Panc1 (cell line): ENCODE measurements around the gene EGR1. TPM values are rescaled to one million over a fixed set of nuclear protein-coding genes. Genes with fewer than 3 reads are reported as not detected.

Experiments used
- ATAC-seq: fragments of 200-7000 bp; cut with Tn5 transposase; 2 replicates; pipeline ENCODE4 v1.9.1; 2020; ENCODE audit warnings: mild to moderate bottlenecking, moderate library complexity
- BruUV-seq: library from RNA; stranded (reverse); fragments of 400-500 nt; replicated peaks from 2 replicates; lab custom pipeline; 2021; lab: Mats Ljungman, UMichigan
- CTCF ChIA-PET: fragments of 300-600 bp; sonication (Branson Sonifier 250); formaldehyde crosslinking; loops from one replicate; lab custom pipeline; 2022; ENCODE audit warnings: antibody characterized with exemption; lab: Charles Lee
- POLR2A ChIA-PET: fragments of 300-600 bp; sonication (Branson Sonifier 250); formaldehyde crosslinking; loops from one replicate; lab custom pipeline; 2022; ENCODE audit warnings: antibody characterized with exemption; lab: Charles Lee
- DNase-seq: peaks from one replicate; pipeline ENCODE4 v3.0.0-alpha.2; 2010; ENCODE audit warnings: low read depth, low spot score
- H3K27ac ChIP-seq: 2 replicates; pipeline ENCODE4 v1.5.1; 2011; ENCODE audit warnings: mild to moderate bottlenecking, low read length, inconsistent platforms
- H3K27me3 ChIP-seq: fragments of 200-500 bp; sonication (Bioruptor generic); 2 replicates; pipeline ENCODE4 v1.6.0; 2014; ENCODE audit warnings: low read length, inconsistent platforms; ENCODE audit not compliant: control insufficient read depth, insufficient read depth
- H3K36me3 ChIP-seq: fragments of 200-500 bp; sonication (Bioruptor generic); 2 replicates; pipeline ENCODE4 v1.5.1; 2014; ENCODE audit warnings: inconsistent platforms, mild to moderate bottlenecking, low read length, moderate library complexity; ENCODE audit not compliant: control insufficient read depth, insufficient read depth
- H3K4me1 ChIP-seq: 2 replicates; pipeline ENCODE4 v1.5.1; 2011; ENCODE audit warnings: inconsistent platforms, mild to moderate bottlenecking, low read length, moderate library complexity; ENCODE audit not compliant: control insufficient read depth, insufficient read depth
- H3K4me3 ChIP-seq, 2 experiments: 2 replicates each; pipeline ENCODE4 v1.5.1; 2011 to 2012; ENCODE audit warnings: low read depth in 2 of 2, low read length in 2 of 2, mild to moderate bottlenecking in 2 of 2, inconsistent platforms in 1 of 2, moderate library complexity in 1 of 2
- H3K9me3 ChIP-seq: fragments of 200-500 bp; sonication (Bioruptor generic); 2 replicates; pipeline ENCODE4 v1.5.1; 2014; ENCODE audit warnings: low read depth, mild to moderate bottlenecking, inconsistent platforms, low read length, moderate library complexity; ENCODE audit not compliant: control insufficient read depth, insufficient read depth
- CTCF ChIP-seq: fragments of 450-650 bp; IDR thresholded peaks from 2 replicates; pipeline ENCODE4 v1.5.1; 2017; ENCODE audit warnings: mild to moderate bottlenecking
- POLR2AphosphoS5 ChIP-seq: IDR thresholded peaks from 2 replicates; pipeline ENCODE4 v1.6.1; 2012; ENCODE audit warnings: mild to moderate bottlenecking, low read depth, low read length, moderate library complexity
- SIN3A ChIP-seq: IDR thresholded peaks from 2 replicates; pipeline ENCODE4 v1.6.1; 2012; ENCODE audit warnings: low read depth, mild to moderate bottlenecking, low read length, moderate library complexity, borderline replicate concordance; ENCODE audit not compliant: insufficient read depth
- TCF7L2 ChIP-seq: IDR thresholded peaks from 2 replicates; pipeline ENCODE4 v1.6.1; 2011; ENCODE audit warnings: mild to moderate bottlenecking, low read depth, low read length, inconsistent platforms
- in situ Hi-C: cut with HindIII; loops from 2 replicates; pipeline ENCODE4 v1.10.0; 2016; ENCODE audit warnings: low sequenced_read_pairs, low pct_unique_long_range_greater_than_20kb
- intact Hi-C: fragments of 100-400 bp; cut with micrococcal nuclease; formaldehyde crosslinking; loops from one replicate; pipeline ENCODE4 v1.10.0; 2022; ENCODE audit not compliant: unreplicated experiment
- total RNA-seq: library from RNA; stranded (reverse); gene quantifications from one replicate; pipeline ENCODE4 v1.2.1, GENCODE V29; 2021; ENCODE audit not compliant: unreplicated experiment
- TF ChIP-seq, protein P1 (sequence below), 2 experiments: IDR thresholded peaks; 2 replicates each; pipeline ENCODE4 v1.6.1; 2011 to 2012; ENCODE audit warnings: low read depth in 2 of 2, control low read depth in 1 of 2, low read length in 1 of 2, mild to moderate bottlenecking in 1 of 2, moderate library complexity in 1 of 2; ENCODE audit not compliant: insufficient read depth in 1 of 2

Gene EGR1
- total RNA-seq, 1 experiment from 2014 or later: 12.0 TPM

DNA sequence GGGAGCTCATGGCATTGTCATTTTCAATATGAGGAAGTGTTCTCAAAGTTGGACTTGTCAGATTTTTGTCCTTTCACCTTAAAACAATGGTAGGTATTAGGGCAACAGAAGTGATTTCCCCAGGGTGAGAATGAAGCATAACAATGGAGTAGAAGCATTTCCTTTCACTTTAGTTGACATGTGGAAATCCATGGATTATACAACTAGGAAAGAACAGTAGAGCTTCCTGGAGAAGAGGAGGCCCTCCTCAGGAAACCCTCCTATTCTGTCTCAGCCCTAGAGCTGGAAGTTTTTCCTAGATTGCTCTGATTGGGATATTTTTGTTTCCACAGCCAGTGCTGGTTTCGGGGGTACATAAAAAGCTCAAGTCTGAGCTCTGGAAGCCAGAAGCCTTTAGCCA is 40.2 kb upstream of the EGR1 start:
- in situ Hi-C loops: no loop called here
- TF ChIP-seq, protein P1, sequence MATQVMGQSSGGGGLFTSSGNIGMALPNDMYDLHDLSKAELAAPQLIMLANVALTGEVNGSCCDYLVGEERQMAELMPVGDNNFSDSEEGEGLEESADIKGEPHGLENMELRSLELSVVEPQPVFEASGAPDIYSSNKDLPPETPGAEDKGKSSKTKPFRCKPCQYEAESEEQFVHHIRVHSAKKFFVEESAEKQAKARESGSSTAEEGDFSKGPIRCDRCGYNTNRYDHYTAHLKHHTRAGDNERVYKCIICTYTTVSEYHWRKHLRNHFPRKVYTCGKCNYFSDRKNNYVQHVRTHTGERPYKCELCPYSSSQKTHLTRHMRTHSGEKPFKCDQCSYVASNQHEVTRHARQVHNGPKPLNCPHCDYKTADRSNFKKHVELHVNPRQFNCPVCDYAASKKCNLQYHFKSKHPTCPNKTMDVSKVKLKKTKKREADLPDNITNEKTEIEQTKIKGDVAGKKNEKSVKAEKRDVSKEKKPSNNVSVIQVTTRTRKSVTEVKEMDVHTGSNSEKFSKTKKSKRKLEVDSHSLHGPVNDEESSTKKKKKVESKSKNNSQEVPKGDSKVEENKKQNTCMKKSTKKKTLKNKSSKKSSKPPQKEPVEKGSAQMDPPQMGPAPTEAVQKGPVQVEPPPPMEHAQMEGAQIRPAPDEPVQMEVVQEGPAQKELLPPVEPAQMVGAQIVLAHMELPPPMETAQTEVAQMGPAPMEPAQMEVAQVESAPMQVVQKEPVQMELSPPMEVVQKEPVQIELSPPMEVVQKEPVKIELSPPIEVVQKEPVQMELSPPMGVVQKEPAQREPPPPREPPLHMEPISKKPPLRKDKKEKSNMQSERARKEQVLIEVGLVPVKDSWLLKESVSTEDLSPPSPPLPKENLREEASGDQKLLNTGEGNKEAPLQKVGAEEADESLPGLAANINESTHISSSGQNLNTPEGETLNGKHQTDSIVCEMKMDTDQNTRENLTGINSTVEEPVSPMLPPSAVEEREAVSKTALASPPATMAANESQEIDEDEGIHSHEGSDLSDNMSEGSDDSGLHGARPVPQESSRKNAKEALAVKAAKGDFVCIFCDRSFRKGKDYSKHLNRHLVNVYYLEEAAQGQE (IDR thresholded peaks at IDR 0.05; ENCODE audit: insufficient read depth in 1 of 2, low read depth in 2 of 2, low read length in 1 of 2): no peak
- TF ChIP-seq TCF7L2: no peak
- no peak for TF ChIP-seq SIN3A
- no peak for TF ChIP-seq POLR2AphosphoS5
- TF ChIP-seq CTCF: no peak
- intact Hi-C loops: no loop called here
- no TSS peak for BruUV-seq
- ChIA-PET POLR2A (interaction anchor here (1.2 kb wide), 1 partner anchor 9 kb away, joined by 5 read pairs; no protein-coding TSS in a partner anchor), CTCF (no interaction called here)
- Histone ChIP-seq H3K27ac (no peak overlapping the region), H3K4me3 (no peak overlapping the region), H3K4me1 (no peaks in the 10 kb centered on the region), H3K36me3 (peaks cover 37% of the 10 kb centered on the region), H3K9me3 (no peaks in the 10 kb centered on the region), H3K27me3 (no peaks in the 10 kb centered on the region)
- ATAC-seq (no peak), DNase-seq (no peak)

GRCh38 chr5:138435943-138436342 is 29.3 kb upstream of the EGR1 start:
- in situ Hi-C loops (no loop called here), intact Hi-C loops (no loop called here)
- POLR2A ChIA-PET: no interaction called here
- no peak for TF ChIP-seq SIN3A
- TF ChIP-seq, protein P1 (IDR thresholded peaks at IDR 0.05; ENCODE audit: insufficient read depth in 1 of 2, low read depth in 2 of 2, low read length in 1 of 2): no peak
- TF ChIP-seq POLR2AphosphoS5: no peak
- no peak for TF ChIP-seq TCF7L2
- TF ChIP-seq CTCF: no peak
- H3K9me3 ChIP-seq: no peaks in the 10 kb centered on the region
- CTCF ChIA-PET: no interaction called here
- no peak overlapping the region for H3K4me3 ChIP-seq
- peaks cover 24% of the 10 kb centered on the region for H3K36me3 ChIP-seq
- H3K27me3 ChIP-seq: no peaks in the 10 kb centered on the region
- no peak for DNase-seq
- H3K27ac ChIP-seq: no peak overlapping the region
- peaks cover 4% of the 10 kb centered on the region; the same call in 1 of the 2 replicates for H3K4me1 ChIP-seq
- BruUV-seq: no TSS peak
- no peak for ATAC-seq
